Measurements from ENCODE around the gene RAD18.

DNA sequence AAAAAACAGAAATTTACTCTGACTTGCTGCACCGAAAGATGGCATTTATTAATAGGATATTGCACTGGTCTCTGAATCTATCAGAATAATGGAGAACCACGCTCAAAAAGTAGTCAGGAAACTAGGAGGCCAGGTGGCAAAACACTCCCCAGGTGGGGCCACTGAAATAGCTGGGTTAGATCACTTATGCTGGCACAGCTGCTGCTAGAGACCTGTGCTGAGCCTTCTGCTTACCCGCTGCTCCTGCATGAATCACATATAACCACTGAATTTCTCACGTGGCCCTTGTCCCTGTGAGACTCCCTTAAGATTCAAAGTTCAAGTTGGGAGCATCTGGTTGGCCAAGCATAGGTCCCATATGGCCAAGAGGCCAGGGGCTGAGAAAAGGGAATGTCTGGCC is 127.9 kb downstream of the RAD18 start:
- no peak for TF ChIP-seq EP300 (IDR thresholded peaks at IDR 0.05; ENCODE audit: low read depth)
- TF ChIP-seq, protein P1, sequence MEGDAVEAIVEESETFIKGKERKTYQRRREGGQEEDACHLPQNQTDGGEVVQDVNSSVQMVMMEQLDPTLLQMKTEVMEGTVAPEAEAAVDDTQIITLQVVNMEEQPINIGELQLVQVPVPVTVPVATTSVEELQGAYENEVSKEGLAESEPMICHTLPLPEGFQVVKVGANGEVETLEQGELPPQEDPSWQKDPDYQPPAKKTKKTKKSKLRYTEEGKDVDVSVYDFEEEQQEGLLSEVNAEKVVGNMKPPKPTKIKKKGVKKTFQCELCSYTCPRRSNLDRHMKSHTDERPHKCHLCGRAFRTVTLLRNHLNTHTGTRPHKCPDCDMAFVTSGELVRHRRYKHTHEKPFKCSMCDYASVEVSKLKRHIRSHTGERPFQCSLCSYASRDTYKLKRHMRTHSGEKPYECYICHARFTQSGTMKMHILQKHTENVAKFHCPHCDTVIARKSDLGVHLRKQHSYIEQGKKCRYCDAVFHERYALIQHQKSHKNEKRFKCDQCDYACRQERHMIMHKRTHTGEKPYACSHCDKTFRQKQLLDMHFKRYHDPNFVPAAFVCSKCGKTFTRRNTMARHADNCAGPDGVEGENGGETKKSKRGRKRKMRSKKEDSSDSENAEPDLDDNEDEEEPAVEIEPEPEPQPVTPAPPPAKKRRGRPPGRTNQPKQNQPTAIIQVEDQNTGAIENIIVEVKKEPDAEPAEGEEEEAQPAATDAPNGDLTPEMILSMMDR (IDR thresholded peaks at IDR 0.05): no peak

Data from transverse colon (tissue), 3 donors.